SK-N-SH treated with all-trans-retinoic acid at 6 μM for 48 hours (cell line): ENCODE data around the gene MTCH2.

Source experiments
- ATAC-seq: fragments of 200-7000 bp; cut with Tn5 transposase; 3 replicates; pipeline ENCODE4 v1.9.1; 2020; ENCODE audit warnings: mild to moderate bottlenecking, moderate library complexity
- BACH2 ChIP-seq: fragments of 250-450 bp; sonication (Bioruptor Pico); IDR thresholded peaks from 2 replicates; pipeline ENCODE4 v1.9.0; 2021; ENCODE audit warnings: mild to moderate bottlenecking, borderline replicate concordance
- CSDC2 ChIP-seq: fragments of 250-450 bp; sonication (Bioruptor Pico); IDR thresholded peaks from 2 replicates; pipeline ENCODE4 v1.5.0; 2020; ENCODE audit warnings: mild to moderate bottlenecking, moderate library complexity
- ISL1 ChIP-seq: fragments of 250-450 bp; sonication (Bioruptor Pico); IDR thresholded peaks from 2 replicates; pipeline ENCODE4 v2.1.2; 2022; ENCODE audit warnings: mild to moderate bottlenecking, moderate library complexity
- PPARA ChIP-seq: fragments of 250-450 bp; sonication (Bioruptor Pico); IDR thresholded peaks from 2 replicates; pipeline ENCODE4 v1.5.0; 2020; ENCODE audit warnings: mild to moderate bottlenecking, borderline replicate concordance
- RARB ChIP-seq: fragments of 250-450 bp; sonication (Bioruptor Pico); IDR thresholded peaks from 2 replicates; pipeline ENCODE4 v1.8.0; 2021; ENCODE audit warnings: mild to moderate bottlenecking, moderate library complexity
- SNAI2 ChIP-seq: fragments of 250-450 bp; sonication (Bioruptor Pico); IDR thresholded peaks from 2 replicates; pipeline ENCODE4 v1.5.0; 2020; ENCODE audit warnings: mild to moderate bottlenecking, moderate library complexity
- TCF4 ChIP-seq: fragments of 250-450 bp; sonication (Bioruptor Pico); IDR thresholded peaks from 2 replicates; pipeline ENCODE4 v1.8.0; 2021; ENCODE audit warnings: mild to moderate bottlenecking, moderate library complexity, borderline replicate concordance
- TOX ChIP-seq: fragments of 250-450 bp; sonication (Bioruptor Pico); IDR thresholded peaks from 2 replicates; pipeline ENCODE4 v1.8.0; 2021; ENCODE audit warnings: mild to moderate bottlenecking, moderate library complexity, borderline replicate concordance
- ZC3H10 ChIP-seq: fragments of 250-450 bp; sonication (Bioruptor Pico); IDR thresholded peaks from 2 replicates; pipeline ENCODE4 v1.5.1; 2021; ENCODE audit warnings: mild to moderate bottlenecking, moderate library complexity
- ZNF565 ChIP-seq: fragments of 450-650 bp; formaldehyde crosslinking; conservative IDR thresholded peaks from 2 replicates; pipeline ENCODE4 v1.5.0; 2020; ENCODE audit warnings: low read depth, mild to moderate bottlenecking, moderate library complexity
- ZNF8 ChIP-seq: fragments of 450-650 bp; formaldehyde crosslinking; IDR thresholded peaks from 2 replicates; pipeline ENCODE4 v1.5.0; 2020; ENCODE audit warnings: mild to moderate bottlenecking, moderate library complexity
- TF ChIP-seq, protein P1 (sequence below): fragments of 250-450 bp; sonication (Bioruptor Pico); IDR thresholded peaks from 2 replicates; pipeline ENCODE4 v1.5.1; 2021; ENCODE audit warnings: mild to moderate bottlenecking, moderate library complexity
- TF ChIP-seq, protein P2 (sequence below): fragments of 250-450 bp; sonication (Bioruptor Pico); IDR thresholded peaks from 2 replicates; pipeline ENCODE4 v1.8.0; 2021; ENCODE audit warnings: low read depth, mild to moderate bottlenecking, moderate library complexity, borderline replicate concordance
- TF ChIP-seq, protein P3 (sequence below): fragments of 250-450 bp; sonication (Bioruptor Pico); IDR thresholded peaks from 2 replicates; pipeline ENCODE4 v1.8.0; 2020; ENCODE audit warnings: mild to moderate bottlenecking, moderate library complexity, borderline replicate concordance

Gene MTCH2

DNA sequence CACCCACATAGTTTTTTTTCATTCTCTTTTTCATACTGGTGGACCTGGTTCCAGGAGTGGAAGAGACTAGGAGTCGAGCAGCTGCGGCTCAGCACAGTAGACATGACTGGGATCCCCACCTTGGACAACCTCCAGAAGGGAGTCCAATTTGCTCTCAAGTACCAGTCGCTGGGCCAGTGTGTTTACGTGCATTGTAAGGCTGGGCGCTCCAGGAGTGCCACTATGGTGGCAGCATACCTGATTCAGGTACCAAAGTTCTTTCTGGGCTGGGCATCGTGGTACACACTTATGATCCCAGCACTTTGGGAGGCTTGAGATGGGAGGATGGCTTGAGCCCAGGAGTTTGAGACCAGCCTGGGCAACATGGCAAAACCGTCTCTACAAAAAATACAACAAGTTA lies 72.7 kb downstream of the MTCH2 start:
- TF ChIP-seq TOX (CRISPR knock-in tag) (no peak), ZNF565 (no peak), CSDC2 (no peak), BACH2 (CRISPR knock-in tag) (no peak), PPARA (CRISPR knock-in tag) (no peak), RARB (CRISPR knock-in tag) (no peak), ZC3H10 (CRISPR knock-in tag) (no peak), SNAI2 (no peak), ISL1 (no peak), TCF4 (CRISPR knock-in tag) (no peak), ZNF8 (no peak)
- TF ChIP-seq, protein P1, sequence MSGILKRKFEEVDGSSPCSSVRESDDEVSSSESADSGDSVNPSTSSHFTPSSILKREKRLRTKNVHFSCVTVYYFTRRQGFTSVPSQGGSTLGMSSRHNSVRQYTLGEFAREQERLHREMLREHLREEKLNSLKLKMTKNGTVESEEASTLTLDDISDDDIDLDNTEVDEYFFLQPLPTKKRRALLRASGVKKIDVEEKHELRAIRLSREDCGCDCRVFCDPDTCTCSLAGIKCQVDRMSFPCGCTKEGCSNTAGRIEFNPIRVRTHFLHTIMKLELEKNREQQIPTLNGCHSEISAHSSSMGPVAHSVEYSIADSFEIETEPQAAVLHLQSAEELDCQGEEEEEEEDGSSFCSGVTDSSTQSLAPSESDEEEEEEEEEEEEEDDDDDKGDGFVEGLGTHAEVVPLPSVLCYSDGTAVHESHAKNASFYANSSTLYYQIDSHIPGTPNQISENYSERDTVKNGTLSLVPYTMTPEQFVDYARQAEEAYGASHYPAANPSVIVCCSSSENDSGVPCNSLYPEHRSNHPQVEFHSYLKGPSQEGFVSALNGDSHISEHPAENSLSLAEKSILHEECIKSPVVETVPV (CRISPR knock-in tag): no peak
- TF ChIP-seq, protein P2, sequence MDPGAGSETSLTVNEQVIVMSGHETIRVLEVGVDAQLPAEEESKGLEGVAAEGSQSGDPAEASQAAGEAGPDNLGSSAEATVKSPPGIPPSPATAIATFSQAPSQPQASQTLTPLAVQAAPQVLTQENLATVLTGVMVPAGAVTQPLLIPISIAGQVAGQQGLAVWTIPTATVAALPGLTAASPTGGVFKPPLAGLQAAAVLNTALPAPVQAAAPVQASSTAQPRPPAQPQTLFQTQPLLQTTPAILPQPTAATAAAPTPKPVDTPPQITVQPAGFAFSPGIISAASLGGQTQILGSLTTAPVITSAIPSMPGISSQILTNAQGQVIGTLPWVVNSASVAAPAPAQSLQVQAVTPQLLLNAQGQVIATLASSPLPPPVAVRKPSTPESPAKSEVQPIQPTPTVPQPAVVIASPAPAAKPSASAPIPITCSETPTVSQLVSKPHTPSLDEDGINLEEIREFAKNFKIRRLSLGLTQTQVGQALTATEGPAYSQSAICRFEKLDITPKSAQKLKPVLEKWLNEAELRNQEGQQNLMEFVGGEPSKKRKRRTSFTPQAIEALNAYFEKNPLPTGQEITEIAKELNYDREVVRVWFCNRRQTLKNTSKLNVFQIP: no peak
- TF ChIP-seq, protein P3, sequence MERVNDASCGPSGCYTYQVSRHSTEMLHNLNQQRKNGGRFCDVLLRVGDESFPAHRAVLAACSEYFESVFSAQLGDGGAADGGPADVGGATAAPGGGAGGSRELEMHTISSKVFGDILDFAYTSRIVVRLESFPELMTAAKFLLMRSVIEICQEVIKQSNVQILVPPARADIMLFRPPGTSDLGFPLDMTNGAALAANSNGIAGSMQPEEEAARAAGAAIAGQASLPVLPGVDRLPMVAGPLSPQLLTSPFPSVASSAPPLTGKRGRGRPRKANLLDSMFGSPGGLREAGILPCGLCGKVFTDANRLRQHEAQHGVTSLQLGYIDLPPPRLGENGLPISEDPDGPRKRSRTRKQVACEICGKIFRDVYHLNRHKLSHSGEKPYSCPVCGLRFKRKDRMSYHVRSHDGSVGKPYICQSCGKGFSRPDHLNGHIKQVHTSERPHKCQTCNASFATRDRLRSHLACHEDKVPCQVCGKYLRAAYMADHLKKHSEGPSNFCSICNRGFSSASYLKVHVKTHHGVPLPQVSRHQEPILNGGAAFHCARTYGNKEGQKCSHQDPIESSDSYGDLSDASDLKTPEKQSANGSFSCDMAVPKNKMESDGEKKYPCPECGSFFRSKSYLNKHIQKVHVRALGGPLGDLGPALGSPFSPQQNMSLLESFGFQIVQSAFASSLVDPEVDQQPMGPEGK (CRISPR knock-in tag): no peak
- TF ChIP-seq, all 23 proteins: peak for 0
- ATAC-seq: no peak
